Prostate gland (tissue), 2 donors: Measurements from ENCODE around the gene SENP3.

ENCODE experiments used
- CTCF ChIP-seq, 4 experiments: fragments of 200-600 bp in 2 of 4; fragments of 450-650 bp in 2 of 4; sonication (generic) in 2 of 4; IDR thresholded peaks; 1 replicate in 3 of 4; 2 replicates in 1 of 4; pipeline ENCODE4 v1.5.1; 2016 to 2019; ENCODE audit warnings: antibody characterized with exemption in 4 of 4, mild to moderate bottlenecking in 2 of 4, moderate library complexity in 2 of 4
- POLR2A ChIP-seq: fragments of 450-650 bp; IDR thresholded peaks from one replicate; pipeline ENCODE4 v1.6.1; 2016; ENCODE audit warnings: antibody characterized with exemption, mild to moderate bottlenecking

- TF ChIP-seq CTCF (IDR thresholded peaks at IDR 0.05), result peak in 3 of 4 experiments; percentile 27 to 72 (median 72)
- TF ChIP-seq POLR2A, result no peak
Observed at GRCh38 chr17:7560172-7561027, 1.3 kb upstream of the SENP3 start.
